Measurements from ENCODE around the gene GRB10.

The GRB10 gene

GRCh38 chr7:50595491-50596102 is 187.1 kb downstream of the GRB10 start:
- Histone ChIP-seq H3K4me2 (peak overlapping the region; percentile 46; the same call in 1 of the 2 replicates), H4K20me1 (ENCODE audit: insufficient read depth) (no peaks in the 10 kb centered on the region), H3K36me3 (ENCODE audit: insufficient read depth) (no peaks in the 10 kb centered on the region), H3K79me2 (ENCODE audit: insufficient read depth, low read depth) (no peaks in the 10 kb centered on the region), H2AFZ (ENCODE audit: low read depth) (peak overlapping the region; percentile 32; the same call in 1 of the 2 replicates), H3K9ac (no peak overlapping the region; the same call in 1 of the 2 replicates), H3K4me1 (ENCODE audit: low read depth, poor library complexity, severe bottlenecking) (peaks cover 34% of the 10 kb centered on the region), H3K27me3 (ENCODE audit: insufficient read depth, low read depth) (no peaks in the 10 kb centered on the region), H3K4me3 (IDR thresholded peaks at IDR 0.05; ENCODE audit: insufficient read depth, low read depth, low read length) (no peak overlapping the region), H3K27ac (peak overlapping the region; percentile 64)
- peak; percentile 47 for TF ChIP-seq CTCF (conservative IDR thresholded peaks at IDR 0.05; ENCODE audit: low read depth, low read length)

GRCh38 chr7:50594734-50595485 is 187.8 kb downstream of the GRB10 start:
- H3K36me3 ChIP-seq (ENCODE audit: insufficient read depth), result no peaks in the 10 kb centered on the region
- peak overlapping the region; percentile 64 for H3K27ac ChIP-seq
- no peak overlapping the region for H3K4me3 ChIP-seq (IDR thresholded peaks at IDR 0.05; ENCODE audit: insufficient read depth, low read depth, low read length)

GRCh38 chr7:50594136-50594535 is 188.6 kb downstream of the GRB10 start:
- Histone ChIP-seq H3K4me2 (peak overlapping the region; percentile 46; the same call in 1 of the 2 replicates), H3K27me3 (ENCODE audit: insufficient read depth, low read depth) (no peaks in the 10 kb centered on the region), H3K4me1 (ENCODE audit: low read depth, poor library complexity, severe bottlenecking) (peaks cover 49% of the 10 kb centered on the region), H4K20me1 (ENCODE audit: insufficient read depth) (no peaks in the 10 kb centered on the region), H3K27ac (peak overlapping the region; percentile 64; the same call in 1 of the 2 replicates), H3K79me2 (ENCODE audit: insufficient read depth, low read depth) (no peaks in the 10 kb centered on the region), H2AFZ (ENCODE audit: low read depth) (0 out of 2 replicates have a peak overlapping the region, but pooled peaks have one; percentile 32), H3K36me3 (ENCODE audit: insufficient read depth) (no peaks in the 10 kb centered on the region), H3K9ac (no peak overlapping the region; the same call in 1 of the 2 replicates), H3K4me3 (IDR thresholded peaks at IDR 0.05; ENCODE audit: insufficient read depth, low read depth, low read length) (no peak overlapping the region)
- no peak for TF ChIP-seq CTCF (conservative IDR thresholded peaks at IDR 0.05; ENCODE audit: low read depth, low read length)

More at GRCh38 chr7:50594734-50595485, 187.8 kb downstream of the GRB10 start:
- H2AFZ ChIP-seq (ENCODE audit: low read depth), result peak overlapping the region; percentile 32; the same call in 1 of the 2 replicates
- no peaks in the 10 kb centered on the region for H3K27me3 ChIP-seq (ENCODE audit: insufficient read depth, low read depth)
- H3K4me2 ChIP-seq, result peak overlapping the region; percentile 46; the same call in 1 of the 2 replicates
- peak overlapping the region; percentile 6; the same call in 1 of the 2 replicates for H3K9ac ChIP-seq
- H3K79me2 ChIP-seq (ENCODE audit: insufficient read depth, low read depth), result no peaks in the 10 kb centered on the region
- H3K4me1 ChIP-seq (ENCODE audit: low read depth, poor library complexity, severe bottlenecking), result peaks cover 41% of the 10 kb centered on the region
- H4K20me1 ChIP-seq (ENCODE audit: insufficient read depth), result no peaks in the 10 kb centered on the region
- no peak for TF ChIP-seq CTCF (conservative IDR thresholded peaks at IDR 0.05; ENCODE audit: low read depth, low read length)

GRCh38 chr7:50592940-50593339 is 189.8 kb downstream of the GRB10 start:
- Histone ChIP-seq H4K20me1 (ENCODE audit: insufficient read depth) (no peaks in the 10 kb centered on the region), H3K9ac (no peak overlapping the region), H3K4me3 (IDR thresholded peaks at IDR 0.05; ENCODE audit: insufficient read depth, low read depth, low read length) (no peak overlapping the region), H3K79me2 (ENCODE audit: insufficient read depth, low read depth) (no peaks in the 10 kb centered on the region), H3K27me3 (ENCODE audit: insufficient read depth, low read depth) (no peaks in the 10 kb centered on the region), H3K4me1 (ENCODE audit: low read depth, poor library complexity, severe bottlenecking) (peaks cover 61% of the 10 kb centered on the region), H3K27ac (no peak overlapping the region), H3K36me3 (ENCODE audit: insufficient read depth) (no peaks in the 10 kb centered on the region), H3K4me2 (no peak overlapping the region), H2AFZ (ENCODE audit: low read depth) (no peak overlapping the region)
- TF ChIP-seq CTCF (conservative IDR thresholded peaks at IDR 0.05; ENCODE audit: low read depth, low read length), result no peak
